Medulla oblongata (tissue), 1 donor: Measurements from ENCODE around the gene SPTLC2.

Experiments used
- DNase-seq: peaks from one replicate; pipeline ENCODE4 v3.0.0-alpha.2; 2015; ENCODE audit errors: extremely low spot score

The SPTLC2 gene

DNA sequence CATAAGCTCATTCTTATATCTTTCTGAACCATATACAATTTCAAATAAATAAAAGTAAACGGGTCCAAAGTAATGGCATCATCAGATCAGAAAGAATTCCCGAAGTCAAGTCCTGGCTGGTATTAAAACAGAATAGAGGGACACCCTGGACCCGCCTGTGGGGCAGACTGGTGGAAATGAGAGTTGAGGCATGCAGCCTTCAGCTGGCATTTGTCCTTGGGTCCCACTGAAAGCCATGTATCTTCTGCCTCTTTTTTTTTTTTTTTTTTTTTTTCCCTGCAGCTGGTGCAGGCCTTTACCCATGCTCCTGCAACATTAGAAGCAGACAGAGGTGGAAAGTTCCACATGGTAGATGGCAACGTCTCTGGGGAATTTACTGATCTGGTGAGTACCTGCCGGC lies 148.6 kb downstream of the SPTLC2 start:
- DNase-seq = no peak

DNA sequence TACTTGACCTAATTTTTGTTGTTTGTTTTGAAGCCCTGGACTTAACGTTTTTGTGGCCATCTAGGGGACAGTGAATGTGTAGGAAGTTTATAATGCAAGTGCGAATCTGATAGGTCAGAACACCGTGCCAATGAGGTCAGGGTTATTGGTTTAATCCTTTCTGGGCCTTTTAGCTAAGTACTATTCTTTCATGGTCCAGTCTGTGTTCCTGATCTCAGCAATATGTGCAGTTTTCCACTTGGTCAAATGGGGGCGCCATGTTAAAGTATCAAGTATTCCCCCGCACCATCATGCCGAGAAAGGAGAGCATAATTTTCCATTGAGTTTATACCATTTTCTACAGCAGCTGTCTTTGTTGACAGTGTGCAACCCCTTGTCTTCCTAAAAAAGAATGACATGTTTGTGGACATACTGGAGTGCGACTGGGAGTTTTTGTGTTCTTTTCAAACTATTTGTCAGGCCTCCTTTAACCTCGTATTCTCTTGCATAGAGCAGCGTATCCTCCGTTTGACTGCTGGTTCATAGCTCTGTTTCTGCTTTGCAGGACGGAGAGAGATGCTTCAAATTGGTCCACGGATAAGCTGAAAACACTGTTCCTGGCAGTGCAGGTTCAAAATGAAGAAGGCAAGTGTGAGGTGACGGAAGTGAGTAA lies 157.2 kb downstream of the SPTLC2 start:
- DNase-seq = peak; percentile 93

GRCh38 chr14:77458249-77458950 lies 158.0 kb downstream of the SPTLC2 start:
- peak; percentile 25 for DNase-seq

- peak; percentile 100 for DNase-seq
These were observed 158.8 kb downstream of the SPTLC2 start, which contains the start of the genes AHSA1 and VIPAS39 for GRCh38 chr14:77457522-77458248. TSS of gene AHSA1 (plus strand) at chr14:77458093. CDS start at chr14:77458190, 97 bp downstream. TSS of gene VIPAS39 (minus strand) at chr14:77457601. CDS start at chr14:77454102, 3,499 bp downstream.

- DNase-seq = no peak
These were observed 159.3 kb downstream of the SPTLC2 start for GRCh38 chr14:77457115-77457521.
